IMR-90 (cell line): ENCODE results near the gene GPC6. TPM values are rescaled to one million over a fixed set of nuclear protein-coding genes. Genes with fewer than 3 reads are reported as not detected.

Experiments
- ATAC-seq: fragments of 200-7000 bp; cut with Tn5 transposase; 2 replicates; pipeline ENCODE4 v1.9.1; 2020; ENCODE audit warnings: low read depth, mild to moderate bottlenecking, moderate library complexity
- BruUV-seq: library from RNA; stranded (reverse); fragments of 400-500 nt; replicated peaks from 2 replicates; lab custom pipeline; 2021; lab: Mats Ljungman, UMichigan
- CTCF ChIA-PET: fragments of 300-600 bp; formaldehyde crosslinking; extraction: SDS; loops from one replicate; lab custom pipeline; 2021; ENCODE audit warnings: antibody characterized with exemption; lab: Yijun Ruan, JAX
- POLR2A ChIA-PET: fragments of 300-600 bp; sonication (Branson Sonifier 250); formaldehyde crosslinking; loops from one replicate; lab custom pipeline; 2022; ENCODE audit warnings: antibody characterized with exemption; ENCODE audit not compliant: unreplicated experiment; lab: Charles Lee
- DNase-seq: peaks from one replicate; pipeline ENCODE4 v3.0.0; 2013
- H2AFZ ChIP-seq: replicated peaks from 2 replicates; pipeline ENCODE3; 2013; ENCODE audit warnings: low read length, mild to moderate bottlenecking; ENCODE audit not compliant: poor library complexity
- H2AK5ac ChIP-seq: 2 replicates; pipeline ENCODE4 v1.6.1; 2013; ENCODE audit warnings: low read depth, low read length, inconsistent platforms
- H2AK9ac ChIP-seq: replicated peaks from 2 replicates; pipeline ENCODE3; 2013; ENCODE audit warnings: mild to moderate bottlenecking, low read depth, low read length, moderate library complexity; ENCODE audit not compliant: poor library complexity
- H2BK120ac ChIP-seq: 2 replicates; pipeline ENCODE4 v1.6.1; 2013; ENCODE audit warnings: low read depth, low read length, inconsistent platforms
- H2BK15ac ChIP-seq: 3 replicates; pipeline ENCODE4 v1.6.1; 2013; ENCODE audit warnings: low read depth, low read length, inconsistent platforms
- H2BK20ac ChIP-seq: 2 replicates; pipeline ENCODE4 v1.6.1; 2013; ENCODE audit warnings: low read depth, mild to moderate bottlenecking, inconsistent platforms, low read length, moderate library complexity
- H2BK5ac ChIP-seq: 2 replicates; pipeline ENCODE4 v1.6.1; 2013; ENCODE audit warnings: mild to moderate bottlenecking, low read depth, low read length, inconsistent platforms; ENCODE audit not compliant: poor library complexity, severe bottlenecking
- H3K14ac ChIP-seq: replicated peaks from 2 replicates; pipeline ENCODE4 v1.6.1; 2013; ENCODE audit warnings: low read depth, low read length, inconsistent platforms
- H3K18ac ChIP-seq: 2 replicates; pipeline ENCODE4 v1.6.1; 2013; ENCODE audit warnings: low read depth, low read length, control low read depth
- H3K23ac ChIP-seq: 2 replicates; pipeline ENCODE4 v1.6.1; 2013; ENCODE audit warnings: low read depth, low read length, inconsistent platforms
- H3K27ac ChIP-seq: 2 replicates; pipeline ENCODE4 v1.5.1; 2013; ENCODE audit warnings: mild to moderate bottlenecking, control low read depth, low read length; ENCODE audit not compliant: insufficient read depth
- H3K27me3 ChIP-seq: 2 replicates; pipeline ENCODE4 v1.6.1; 2013; ENCODE audit warnings: low read length; ENCODE audit not compliant: control insufficient read depth, insufficient read depth
- H3K36me3 ChIP-seq: 2 replicates; pipeline ENCODE4 v1.6.1; 2013; ENCODE audit warnings: low read length, mixed read lengths; ENCODE audit not compliant: control insufficient read depth, insufficient read depth
- H3K4ac ChIP-seq: 2 replicates; pipeline ENCODE4 v1.6.1; 2013; ENCODE audit warnings: low read depth, low read length, inconsistent platforms
- H3K4me1 ChIP-seq: 2 replicates; pipeline ENCODE4 v1.6.1; 2013; ENCODE audit warnings: low read length, mixed read lengths; ENCODE audit not compliant: control insufficient read depth, insufficient read depth
- H3K4me2 ChIP-seq: 2 replicates; pipeline ENCODE4 v1.6.1; 2013; ENCODE audit warnings: low read depth, mild to moderate bottlenecking, control low read depth, low read length, moderate library complexity
- H3K4me3 ChIP-seq: 2 replicates; pipeline ENCODE4 v1.5.1; 2013; ENCODE audit warnings: low read depth, mild to moderate bottlenecking, control low read depth, low read length, moderate library complexity; ENCODE audit not compliant: insufficient read depth
- H3K56ac ChIP-seq: 2 replicates; pipeline ENCODE4 v1.6.1; 2013; ENCODE audit warnings: low read length, inconsistent platforms; ENCODE audit not compliant: insufficient read depth; ENCODE audit errors: extremely low read depth
- H3K79me1 ChIP-seq, 2 experiments: 2 replicates each; pipeline ENCODE4 v1.6.1; 2013; ENCODE audit warnings: low read length in 2 of 2, inconsistent platforms in 1 of 2, low read depth in 1 of 2
- H3K9ac ChIP-seq: 2 replicates; pipeline ENCODE4 v1.6.1; 2013; ENCODE audit warnings: low read depth, low read length, control low read depth
- H3K9me1 ChIP-seq: 2 replicates; pipeline ENCODE4 v1.6.1; 2013; ENCODE audit warnings: low read length, inconsistent platforms; ENCODE audit not compliant: insufficient read depth
- H3K9me3 ChIP-seq: 2 replicates; pipeline ENCODE4 v1.6.1; 2013; ENCODE audit warnings: low read length; ENCODE audit not compliant: control insufficient read depth, insufficient read depth
- H4K20me1 ChIP-seq: 2 replicates; pipeline ENCODE4 v1.6.1; 2013; ENCODE audit warnings: low read length, inconsistent platforms; ENCODE audit not compliant: insufficient read depth
- H4K5ac ChIP-seq: 2 replicates; pipeline ENCODE4 v1.6.1; 2013; ENCODE audit warnings: mild to moderate bottlenecking, low read depth, low read length, control low read depth
- H4K8ac ChIP-seq, 2 experiments: 2 replicates each; pipeline ENCODE4 v1.6.1; 2013; ENCODE audit warnings: low read depth in 2 of 2, low read length in 2 of 2, control low read depth in 1 of 2, inconsistent platforms in 1 of 2
- H4K91ac ChIP-seq: 2 replicates; pipeline ENCODE4 v1.6.1; 2013; ENCODE audit warnings: low read depth, low read length, inconsistent platforms; ENCODE audit not compliant: insufficient read depth
- CHD1 ChIP-seq: IDR thresholded peaks from 2 replicates; pipeline ENCODE4 v1.6.1; 2012; ENCODE audit warnings: low read depth, low read length, improper control_type of control experiment
- MAFK ChIP-seq: IDR thresholded peaks from 2 replicates; pipeline ENCODE4 v1.6.1; 2012; ENCODE audit warnings: low read depth, low read length, improper control_type of control experiment
- MXI1 ChIP-seq: IDR thresholded peaks from 2 replicates; pipeline ENCODE4 v1.6.1; 2012; ENCODE audit warnings: low read depth, mild to moderate bottlenecking, low read length, moderate library complexity, borderline replicate concordance
- NFE2L2 ChIP-seq: fragments of 150-350 bp; IDR thresholded peaks from 2 replicates; pipeline ENCODE4 v1.6.1; 2016; ENCODE audit warnings: low read depth, mild to moderate bottlenecking, low read length
- RAD21 ChIP-seq: IDR thresholded peaks from 2 replicates; pipeline ENCODE4 v1.6.1; 2012; ENCODE audit warnings: low read length, improper control_type of control experiment
- RCOR1 ChIP-seq: IDR thresholded peaks from 2 replicates; pipeline ENCODE4 v1.6.1; 2012; ENCODE audit warnings: mild to moderate bottlenecking, low read length, improper control_type of control experiment; ENCODE audit not compliant: insufficient replicate concordance
- WGBS, 2 experiments: methylation state at CpG; one replicate each; pipeline versions ENCODE4 v1.1.5 to v1.1.7; 2013; ENCODE audit warnings: missing lambda C conversion rate in 2 of 2; ENCODE audit not compliant: insufficient read length in 1 of 2; ENCODE audit errors: extremely low coverage in 2 of 2; 5-methylcytosine and 5-hydroxymethylcytosine counted together
- dilution Hi-C: fragments of 300-500 bp; cut with HindIII; formaldehyde crosslinking; loops from one replicate; pipeline ENCODE4 v1.14.3; 2018; ENCODE audit warnings: low sequenced_read_pairs; ENCODE audit not compliant: unreplicated experiment
- in situ Hi-C: fragments of 300-500 bp; cut with MboI; formaldehyde crosslinking; loops from 3 replicates; pipeline ENCODE4 v1.14.3; 2019; ENCODE audit warnings: low sequenced_read_pairs, inconsistent platforms, mixed read lengths
- intact Hi-C: fragments of 100-400 bp; cut with micrococcal nuclease; formaldehyde crosslinking; loops from 2 replicates; pipeline ENCODE4 v1.10.0; 2022
- polyA plus RNA-seq, 3 experiments: library from polyadenylated mRNA; depleted of rRNA; stranded (reverse); fragments of >200 nt; gene quantifications; 2 replicates each; pipeline ENCODE4 v1.2.3, GENCODE V29; 2012; ENCODE audit warnings: low replicate concordance in 1 of 3
- total RNA-seq: library from RNA; depleted of rRNA; stranded (reverse); fragments of >200 nt; gene quantifications from 2 replicates; pipeline ENCODE4 v1.2.3, GENCODE V29; 2012

Gene GPC6
- total and polyA plus RNA-seq, 2 of the 4 experiments (the other 2 are of a cell fraction) = 14.9 to 39.4 TPM

DNA sequence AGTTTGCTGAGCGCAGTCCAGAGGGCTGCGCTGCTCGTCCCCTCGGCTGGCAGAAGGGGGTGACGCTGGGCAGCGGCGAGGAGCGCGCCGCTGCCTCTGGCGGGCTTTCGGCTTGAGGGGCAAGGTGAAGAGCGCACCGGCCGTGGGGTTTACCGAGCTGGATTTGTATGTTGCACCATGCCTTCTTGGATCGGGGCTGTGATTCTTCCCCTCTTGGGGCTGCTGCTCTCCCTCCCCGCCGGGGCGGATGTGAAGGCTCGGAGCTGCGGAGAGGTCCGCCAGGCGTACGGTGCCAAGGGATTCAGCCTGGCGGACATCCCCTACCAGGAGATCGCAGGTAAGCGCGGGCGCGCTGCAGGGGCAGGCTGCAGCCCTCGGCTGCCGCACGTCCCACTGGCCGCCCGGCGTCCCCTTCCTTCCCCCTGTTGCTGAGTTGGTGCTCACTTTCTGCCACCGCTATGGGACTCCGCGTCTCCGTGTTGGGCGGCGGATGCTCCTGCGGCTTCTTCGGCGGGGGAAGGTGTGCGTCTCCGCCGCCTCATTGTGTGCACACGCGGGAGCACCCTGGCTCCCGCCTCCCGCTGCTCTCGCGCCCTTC, 772 bp downstream of the GPC6 start:
- TF ChIP-seq MAFK = no peak
- TF ChIP-seq RCOR1 = no peak
- TF ChIP-seq RAD21 = peak; percentile 13; the same call in 1 of the 2 replicates
- TF ChIP-seq NFE2L2 = no peak
- TF ChIP-seq CHD1 = no peak
- TF ChIP-seq MXI1 = no peak
- H3K4me2 ChIP-seq = peak overlapping the region; percentile 44
- peak overlapping the region; percentile 73; the same call in 1 of the 2 replicates for H2BK20ac ChIP-seq
- BruUV-seq = no TSS peak
- H3K36me3 ChIP-seq = no peaks in the 10 kb centered on the region
- peak; percentile 52 for DNase-seq
- H3K27ac ChIP-seq = peak overlapping the region; percentile 75
- H3K56ac ChIP-seq = peak overlapping the region; percentile 98
- H3K9me3 ChIP-seq = no peaks in the 10 kb centered on the region
- POLR2A ChIA-PET = interaction anchor here (0.6 kb wide), 1 partner anchor 58 kb away, joined by 4 read pairs; no protein-coding TSS in a partner anchor
- peak overlapping the region; percentile 40 for H3K23ac ChIP-seq
- peak overlapping the region; percentile 94 for H2AFZ ChIP-seq
- peak overlapping the region; percentile 78 for H3K9ac ChIP-seq
- in situ Hi-C loops (loop anchor here (10.0 to 25.0 kb wide), 3 partner anchors 513 to 1385 kb away; partner anchors contain the start of gene GPR180), dilution Hi-C loops (no loop called here), intact Hi-C loops (loop anchor here (2.0 to 10.0 kb wide), 10 partner anchors 263 to 1041 kb away; no protein-coding TSS in a partner anchor)
- no peaks in the 10 kb centered on the region for H4K20me1 ChIP-seq
- H4K91ac ChIP-seq = peak overlapping the region; percentile 63; the same call in 1 of the 2 replicates
- peak overlapping the region; percentile 30 to 50; a peak in 2 of 4 replicates for H4K8ac ChIP-seq
- no peaks in the 10 kb centered on the region for H3K27me3 ChIP-seq
- peak overlapping the region; percentile 25 for H3K18ac ChIP-seq
- WGBS, 2 experiments = 0% methylated on average over 15 of the region's 55 CpGs; no CpG with 5 or more reads in 1 of the 2 experiments
- peak overlapping the region; percentile 93 for H3K4ac ChIP-seq
- H2BK15ac ChIP-seq = no peak overlapping the region; the same call in 2 of the 3 replicates
- ATAC-seq = peak; percentile 29
- no peaks in the 10 kb centered on the region; the same call in 1 of the 2 replicates for H3K9me1 ChIP-seq
- 0 out of 2 replicates have a peak, but pooled peaks cover 2% of the 10 kb centered on the region for H3K4me1 ChIP-seq
- peak overlapping the region; percentile 88 for H2BK120ac ChIP-seq
- H3K14ac ChIP-seq = peak overlapping the region; percentile 73
- CTCF ChIA-PET = no interaction called here
- H2AK5ac ChIP-seq = no peak overlapping the region
- peak overlapping the region; percentile 19; the same call in 1 of the 2 replicates for H4K5ac ChIP-seq
- peak overlapping the region; percentile 50 for H3K4me3 ChIP-seq
- peaks cover 0 to 3% of the 10 kb centered on the region in 2 experiments; a peak in 1 of 4 replicates for H3K79me1 ChIP-seq
- peak overlapping the region; percentile 80 for H2BK5ac ChIP-seq
- H2AK9ac ChIP-seq = peak overlapping the region; percentile 60
